AG04449 (cell line): ENCODE results near the gene PRKCH.
A peak's percentile ranks its signal among the peaks of the same experiment; 100 is the strongest.
"Not testable (repeated sequence)": the region's sequence is repeated elsewhere in the genome, so short reads cannot be mapped to it uniquely, and the experiment has no call there.

Experiments
- CTCF ChIA-PET: fragments of 350-600 bp; formaldehyde crosslinking; extraction: SDS; loops from one replicate; lab custom pipeline; 2021; ENCODE audit warnings: antibody characterized with exemption; lab: Yijun Ruan, JAX
- POLR2A ChIA-PET: fragments of 400-600, 350-600 bp; formaldehyde crosslinking; extraction: SDS; loops from one replicate; lab custom pipeline; 2020; ENCODE audit warnings: antibody characterized with exemption, inconsistent platforms; lab: Yijun Ruan, JAX
- DNase-seq: peaks from one replicate; pipeline ENCODE4 v3.0.0-alpha.2; 2010; ENCODE audit warnings: low read depth, low spot score
- H3K4me3 ChIP-seq: 2 replicates; pipeline ENCODE4 v1.5.1; 2011; ENCODE audit warnings: low read depth, mild to moderate bottlenecking, control low read depth, low read length
- CTCF ChIP-seq: IDR thresholded peaks from one replicate; pipeline ENCODE4 v1.5.1; 2011; ENCODE audit warnings: mild to moderate bottlenecking, moderate library complexity, low read length, control low read depth, inconsistent platforms; ENCODE audit not compliant: insufficient read depth; ENCODE audit errors: missing control alignments

PRKCH gene

GRCh38 chr14:61526405-61527312, 205.3 kb downstream of the PRKCH start:
- no peak for TF ChIP-seq CTCF
- H3K4me3 ChIP-seq = no peak overlapping the region
- CTCF ChIA-PET = interaction anchor here (1.1 to 3.4 kb wide), 3 partner anchors 9 to 52 kb away, joined by 3 to 16 read pairs (median 4); no protein-coding TSS in a partner anchor
- DNase-seq = no peak
- POLR2A ChIA-PET = interaction anchor here (0.9 to 1.2 kb wide), 2 partner anchors 56 to 60 kb away, joined by 3 to 5 read pairs; no protein-coding TSS in a partner anchor

GRCh38 chr14:61527325-61528100, 206.1 kb downstream of the PRKCH start:
- no peak for TF ChIP-seq CTCF
- DNase-seq = no peak
- POLR2A ChIA-PET = interaction anchor here (1.0 to 1.7 kb wide), 3 partner anchors 20 to 57 kb away, joined by 3 to 8 read pairs (median 5); no protein-coding TSS in a partner anchor
- H3K4me3 ChIP-seq = no peak overlapping the region
- CTCF ChIA-PET = interaction anchor here (0.7 to 1.2 kb wide), 2 partner anchors 8 to 52 kb away, joined by 3 read pairs; no protein-coding TSS in a partner anchor

GRCh38 chr14:61528591-61529021, 207.2 kb downstream of the PRKCH start:
- ChIA-PET CTCF (interaction anchor here (0.7 to 1.0 kb wide), 2 partner anchors 53 to 223 kb away, joined by 3 to 4 read pairs; no protein-coding TSS in a partner anchor), POLR2A (interaction anchor here (1.3 to 1.7 kb wide), 2 partner anchors 19 to 34 kb away, joined by 4 to 8 read pairs; no protein-coding TSS in a partner anchor)
- TF ChIP-seq CTCF = no peak
- no peak overlapping the region for H3K4me3 ChIP-seq
- DNase-seq = peak; percentile 88

DNA sequence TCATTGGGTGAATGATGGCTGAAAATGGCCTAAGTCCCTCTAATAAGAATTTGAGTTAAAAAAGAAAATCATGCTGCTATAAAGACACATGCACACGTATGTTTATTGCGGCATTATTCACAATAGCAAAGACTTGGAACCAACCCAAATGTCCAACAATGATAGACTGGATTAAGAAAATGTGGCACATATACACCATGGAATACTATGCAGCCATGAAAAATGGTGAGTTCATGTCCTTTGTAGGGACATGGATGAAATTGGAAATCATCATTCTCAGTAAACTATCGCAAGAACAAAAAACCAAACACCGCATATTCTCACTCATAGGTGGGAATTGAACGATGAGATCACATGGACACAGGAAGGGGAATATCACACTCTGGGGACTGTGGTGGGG, 208.0 kb downstream of the PRKCH start:
- POLR2A ChIA-PET = interaction anchor here (1.3 to 1.7 kb wide), 2 partner anchors 18 to 33 kb away, joined by 4 to 8 read pairs; no protein-coding TSS in a partner anchor
- H3K4me3 ChIP-seq, DNase-seq: not testable (repeated sequence)
- CTCF ChIA-PET = interaction anchor here (0.7 to 1.0 kb wide), 2 partner anchors 54 to 222 kb away, joined by 3 to 4 read pairs; no protein-coding TSS in a partner anchor

DNA sequence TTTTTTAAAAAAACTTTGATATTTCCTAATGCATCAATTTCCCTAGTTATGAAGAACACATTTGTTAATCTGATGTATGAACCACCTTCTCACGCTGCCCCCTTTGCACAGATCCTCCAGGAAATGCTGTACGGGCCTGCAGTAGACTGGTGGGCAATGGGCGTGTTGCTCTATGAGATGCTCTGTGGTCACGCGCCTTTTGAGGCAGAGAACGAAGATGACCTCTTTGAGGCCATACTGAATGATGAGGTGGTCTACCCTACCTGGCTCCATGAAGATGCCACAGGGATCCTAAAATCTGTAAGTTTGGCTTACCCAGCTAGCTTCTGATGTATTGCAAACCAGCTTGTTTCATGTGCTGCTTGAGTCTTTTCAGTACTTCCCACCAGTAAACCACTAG, 208.9 kb downstream of the PRKCH start:
- CTCF ChIA-PET = no interaction called here
- TF ChIP-seq CTCF = no peak
- no peak overlapping the region for H3K4me3 ChIP-seq
- no peak for DNase-seq
- POLR2A ChIA-PET = no interaction called here

- no peak for TF ChIP-seq CTCF
- H3K4me3 ChIP-seq = no peak overlapping the region
- CTCF ChIA-PET = no interaction called here
- DNase-seq = no peak
- POLR2A ChIA-PET = no interaction called here
These were observed 209.5 kb downstream of the PRKCH start for GRCh38 chr14:61530896-61531295.
